Mucosa of stomach (tissue), 1 donor: ENCODE results near the gene AQR.

Experiments
- H3K27me3 ChIP-seq: one replicate; pipeline ENCODE4 v1.7.0; 2013; ENCODE audit warnings: mild to moderate bottlenecking, low read length; ENCODE audit not compliant: control insufficient read depth, insufficient read depth
- H3K36me3 ChIP-seq: one replicate; pipeline ENCODE4 v1.7.0; 2013; ENCODE audit warnings: low read length; ENCODE audit not compliant: control insufficient read depth, insufficient read depth
- H3K4me1 ChIP-seq: one replicate; pipeline ENCODE4 v1.7.0; 2013; ENCODE audit warnings: mild to moderate bottlenecking, low read length; ENCODE audit not compliant: control insufficient read depth, insufficient read depth
- H3K4me3 ChIP-seq: one replicate; pipeline ENCODE4 v1.7.0; 2013; ENCODE audit warnings: low read length
- H3K9ac ChIP-seq: one replicate; pipeline ENCODE4 v1.7.0; 2013; ENCODE audit warnings: mild to moderate bottlenecking, low read length, moderate library complexity
- H3K9me3 ChIP-seq: one replicate; pipeline ENCODE4 v1.7.0; 2013; ENCODE audit warnings: mild to moderate bottlenecking, low read length, moderate library complexity; ENCODE audit not compliant: control insufficient read depth
- donor health status: Pancreatic carcinoma.

Gene AQR

GRCh38 chr15:34804776-34805175 lies 164.8 kb downstream of the AQR start:
- no peaks in the 10 kb centered on the region for H3K36me3 ChIP-seq
- H3K9me3 ChIP-seq: no peaks in the 10 kb centered on the region
- H3K4me1 ChIP-seq: no peaks in the 10 kb centered on the region
- H3K9ac ChIP-seq: no peak overlapping the region
- no peak overlapping the region for H3K4me3 ChIP-seq
- H3K27me3 ChIP-seq: peaks cover under 1% of the 10 kb centered on the region

DNA sequence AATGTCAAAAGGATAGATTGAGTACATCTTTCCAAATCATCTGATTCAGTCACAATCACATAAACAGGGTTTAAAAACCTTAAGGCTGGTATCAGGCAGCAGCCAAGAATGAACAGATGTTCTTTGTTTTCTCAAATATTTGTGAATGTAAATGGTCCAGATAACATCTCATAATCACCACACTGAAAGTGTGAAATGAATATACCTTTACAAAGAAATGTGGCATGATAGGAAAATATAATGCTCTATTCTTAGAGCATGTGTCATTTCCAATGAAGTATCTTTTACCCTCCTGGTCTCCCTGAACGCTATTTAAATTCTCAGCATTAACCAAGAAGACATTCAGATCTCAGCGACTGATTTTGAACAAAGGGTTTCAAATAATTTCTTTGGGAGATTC lies 165.4 kb downstream of the AQR start:
- H3K4me1 ChIP-seq: no peaks in the 10 kb centered on the region
- no peak overlapping the region for H3K4me3 ChIP-seq
- no peaks in the 10 kb centered on the region for H3K9me3 ChIP-seq
- H3K27me3 ChIP-seq: peaks cover 7% of the 10 kb centered on the region
- H3K9ac ChIP-seq: no peak overlapping the region
- H3K36me3 ChIP-seq: no peaks in the 10 kb centered on the region

DNA sequence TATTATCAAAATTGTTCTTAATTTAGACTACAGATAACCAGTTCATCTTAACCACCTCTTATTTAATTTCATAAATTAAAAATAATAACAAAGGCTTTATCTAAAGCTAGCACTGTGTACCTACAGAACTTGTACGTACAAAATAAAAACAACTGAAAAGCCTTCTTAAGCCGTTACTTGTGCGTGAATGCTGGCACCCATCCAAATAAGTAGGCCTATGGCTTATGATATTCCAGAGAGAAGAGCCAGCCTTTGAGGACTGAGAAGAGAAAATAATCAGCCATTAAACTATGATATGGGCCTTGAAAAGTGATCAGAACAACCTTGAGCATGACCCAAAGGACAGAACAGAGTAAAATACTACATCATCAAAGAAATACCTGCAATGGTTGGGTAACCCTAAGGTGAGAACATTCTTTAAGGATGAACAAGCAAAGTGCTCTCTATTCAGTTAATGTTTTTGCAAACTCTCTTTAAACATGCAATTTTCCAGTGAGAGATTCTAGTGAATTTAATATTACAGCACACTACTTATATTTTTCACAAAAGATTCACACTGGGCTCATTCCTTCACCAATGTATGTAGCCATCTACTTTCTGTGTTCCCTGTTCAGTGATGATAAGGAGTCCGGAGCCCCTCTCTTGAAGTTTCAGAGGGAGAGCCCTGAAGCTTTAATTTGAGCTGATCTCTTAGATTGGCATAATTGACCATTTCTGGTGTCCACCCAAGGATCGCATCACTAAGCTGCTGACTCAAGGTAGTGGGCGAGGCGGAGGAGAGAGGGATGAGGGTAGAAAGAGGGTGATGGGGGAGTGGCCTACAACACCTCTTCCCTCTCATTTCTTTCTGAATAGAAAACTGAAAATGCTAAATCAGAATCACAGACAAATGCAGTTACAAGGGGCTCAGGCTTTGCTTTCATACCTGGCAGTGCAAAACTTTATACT lies 166.5 kb downstream of the AQR start:
- Histone ChIP-seq H3K9ac (no peak overlapping the region), H3K27me3 (peaks cover 10% of the 10 kb centered on the region), H3K4me3 (no peak overlapping the region), H3K36me3 (no peaks in the 10 kb centered on the region), H3K4me1 (no peaks in the 10 kb centered on the region), H3K9me3 (no peaks in the 10 kb centered on the region)

GRCh38 chr15:34802371-34802770 lies 167.2 kb downstream of the AQR start:
- H3K9me3 ChIP-seq: no peaks in the 10 kb centered on the region
- no peaks in the 10 kb centered on the region for H3K4me1 ChIP-seq
- peaks cover 10% of the 10 kb centered on the region for H3K27me3 ChIP-seq
- no peak overlapping the region for H3K4me3 ChIP-seq
- no peaks in the 10 kb centered on the region for H3K36me3 ChIP-seq
- no peak overlapping the region for H3K9ac ChIP-seq
